Measurements from ENCODE around the gene CYB5D1.

The CYB5D1 gene

GRCh38 chr17:7833795-7834541 lies 23.8 kb upstream of the CYB5D1 start, which contains the start of gene KDM6B:
TSS of gene KDM6B (plus strand) at chr17:7834217. CDS start at chr17:7845555, 11,338 bp downstream.
- DNase-seq (ENCODE audit: low read depth in 2 of 2) = peak; percentile 76 to 83

GRCh38 chr17:7834542-7834956 lies 23.3 kb upstream of the CYB5D1 start:
- peak in 1 of 2 donors; percentile 18 for DNase-seq (ENCODE audit: low read depth in 2 of 2)

DNA sequence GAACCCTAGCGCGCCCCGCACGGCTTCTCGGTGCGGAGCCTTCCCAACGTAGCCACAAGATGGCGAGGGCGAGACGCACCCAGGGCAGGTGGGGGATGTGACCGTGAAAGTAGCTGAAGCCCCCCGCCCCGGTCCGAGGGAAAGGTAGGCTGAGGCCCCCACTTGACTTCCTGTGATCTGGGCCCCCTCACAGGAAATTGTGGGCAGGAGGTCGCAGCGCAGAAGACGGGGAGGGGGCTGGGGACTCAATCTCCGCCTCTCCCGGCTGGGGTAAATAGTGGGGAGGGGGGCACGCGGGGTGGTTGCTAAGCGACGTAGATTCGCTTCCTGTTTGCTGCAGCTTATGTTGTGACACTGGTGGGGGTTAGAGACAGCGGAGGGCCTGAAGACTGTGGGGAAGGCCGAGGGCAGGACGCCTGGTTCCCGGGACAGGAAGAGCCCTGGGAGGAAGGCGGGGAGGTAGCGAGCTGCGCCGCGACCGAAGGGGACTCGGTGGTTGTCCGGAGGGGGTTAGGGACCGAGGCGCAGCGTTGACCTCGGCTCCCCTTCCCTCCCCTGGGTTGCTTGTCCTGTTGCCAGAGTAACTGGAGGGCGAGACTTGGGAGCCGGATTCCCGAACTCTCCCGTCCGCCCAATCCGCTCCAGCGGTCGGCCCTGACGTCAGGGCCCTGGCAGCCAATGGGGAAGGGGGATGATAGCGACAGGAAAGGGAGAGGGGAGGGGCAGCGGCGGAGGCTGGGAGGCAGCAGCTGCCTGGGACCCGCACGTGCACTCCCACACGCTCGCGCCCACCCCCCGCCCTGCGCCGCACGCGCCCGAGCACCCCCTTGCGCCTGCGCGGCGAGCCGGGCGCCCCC lies 22.6 kb upstream of the CYB5D1 start:
- peak; percentile 76 to 89 for DNase-seq (ENCODE audit: low read depth in 2 of 2)

DNA sequence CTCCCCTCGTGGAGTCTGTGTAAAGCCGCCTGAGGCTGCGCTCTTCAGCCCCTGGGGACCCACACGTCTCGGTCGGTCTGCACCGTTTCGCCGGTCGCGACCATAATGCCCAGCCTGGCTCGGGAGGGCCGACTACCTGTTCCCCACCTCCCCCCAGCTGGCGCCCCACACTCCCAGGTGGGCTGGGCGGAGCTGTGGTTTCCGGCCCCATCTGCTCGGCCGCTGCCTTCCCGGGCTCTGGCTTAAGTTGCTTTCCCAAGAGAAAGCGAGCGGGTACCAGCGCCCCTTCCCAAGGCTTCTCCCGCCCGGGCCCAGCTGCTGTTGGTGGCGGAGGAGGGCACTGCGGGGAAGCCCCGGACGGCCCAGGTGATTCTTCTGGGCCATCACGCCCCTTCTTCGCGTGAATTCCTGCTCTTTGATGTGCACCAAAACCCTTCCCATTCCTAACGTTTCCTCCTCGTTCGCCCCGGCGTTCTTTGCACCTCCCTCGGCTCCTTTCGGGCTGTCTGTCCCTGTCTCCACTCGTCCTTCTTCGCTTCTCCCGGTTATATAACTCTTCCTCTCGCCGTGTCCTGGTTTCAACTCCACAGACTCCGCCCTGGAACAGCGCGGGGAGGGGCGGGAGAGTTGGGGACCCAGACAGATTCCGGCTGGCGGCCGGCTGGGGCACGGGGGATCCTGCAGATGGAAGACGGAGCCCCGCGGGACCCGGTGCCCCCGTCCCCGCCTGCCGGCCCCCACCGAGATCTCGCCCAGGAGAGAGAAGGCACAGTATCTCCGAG lies 21.8 kb upstream of the CYB5D1 start:
- no peak for DNase-seq (ENCODE audit: low read depth in 2 of 2)

DNA sequence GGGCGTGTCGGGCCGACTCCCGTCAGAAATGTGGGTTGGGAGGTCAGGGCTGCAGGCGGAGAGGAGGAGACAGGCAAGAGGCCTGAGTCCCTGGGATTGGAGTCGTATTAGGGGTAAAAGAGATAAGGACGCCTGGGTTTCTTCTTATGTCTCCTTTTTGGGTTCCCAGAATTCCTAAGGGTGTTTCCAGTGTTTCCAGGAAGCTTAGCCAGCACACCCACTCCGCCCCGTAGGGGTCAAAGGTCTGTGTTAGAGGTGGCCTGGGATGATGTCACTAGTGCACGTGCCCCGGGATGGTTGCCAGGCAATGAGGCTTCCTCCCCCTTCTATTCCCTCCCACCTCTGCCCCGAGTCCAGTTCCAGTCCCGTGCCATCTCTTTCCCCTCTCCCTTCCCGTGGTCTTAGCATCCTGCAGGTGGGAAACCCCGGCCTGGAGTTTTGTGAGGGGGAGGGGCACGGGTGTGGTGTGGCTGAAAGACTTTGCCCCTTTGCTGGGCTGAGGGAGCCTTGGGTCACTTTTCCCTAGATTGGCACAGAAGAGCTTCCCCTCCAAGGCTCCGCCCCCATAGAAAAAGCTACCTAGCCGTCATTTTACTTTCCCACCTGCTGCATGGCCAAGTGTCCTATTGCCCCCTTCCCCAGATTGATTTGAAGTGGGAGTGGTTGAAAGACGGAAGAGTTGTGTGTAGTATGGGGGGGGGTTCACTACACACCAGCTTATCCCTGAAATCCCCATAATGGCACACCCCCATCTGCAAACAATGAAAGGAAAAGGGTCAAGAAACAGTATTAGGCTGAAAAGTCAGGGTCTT lies 21.0 kb upstream of the CYB5D1 start:
- peak; percentile 66 to 67 for DNase-seq (ENCODE audit: low read depth in 2 of 2)

- no peak for DNase-seq (ENCODE audit: low read depth in 2 of 2)
Observed at GRCh38 chr17:7837408-7838088, 20.3 kb upstream of the CYB5D1 start.

DNA sequence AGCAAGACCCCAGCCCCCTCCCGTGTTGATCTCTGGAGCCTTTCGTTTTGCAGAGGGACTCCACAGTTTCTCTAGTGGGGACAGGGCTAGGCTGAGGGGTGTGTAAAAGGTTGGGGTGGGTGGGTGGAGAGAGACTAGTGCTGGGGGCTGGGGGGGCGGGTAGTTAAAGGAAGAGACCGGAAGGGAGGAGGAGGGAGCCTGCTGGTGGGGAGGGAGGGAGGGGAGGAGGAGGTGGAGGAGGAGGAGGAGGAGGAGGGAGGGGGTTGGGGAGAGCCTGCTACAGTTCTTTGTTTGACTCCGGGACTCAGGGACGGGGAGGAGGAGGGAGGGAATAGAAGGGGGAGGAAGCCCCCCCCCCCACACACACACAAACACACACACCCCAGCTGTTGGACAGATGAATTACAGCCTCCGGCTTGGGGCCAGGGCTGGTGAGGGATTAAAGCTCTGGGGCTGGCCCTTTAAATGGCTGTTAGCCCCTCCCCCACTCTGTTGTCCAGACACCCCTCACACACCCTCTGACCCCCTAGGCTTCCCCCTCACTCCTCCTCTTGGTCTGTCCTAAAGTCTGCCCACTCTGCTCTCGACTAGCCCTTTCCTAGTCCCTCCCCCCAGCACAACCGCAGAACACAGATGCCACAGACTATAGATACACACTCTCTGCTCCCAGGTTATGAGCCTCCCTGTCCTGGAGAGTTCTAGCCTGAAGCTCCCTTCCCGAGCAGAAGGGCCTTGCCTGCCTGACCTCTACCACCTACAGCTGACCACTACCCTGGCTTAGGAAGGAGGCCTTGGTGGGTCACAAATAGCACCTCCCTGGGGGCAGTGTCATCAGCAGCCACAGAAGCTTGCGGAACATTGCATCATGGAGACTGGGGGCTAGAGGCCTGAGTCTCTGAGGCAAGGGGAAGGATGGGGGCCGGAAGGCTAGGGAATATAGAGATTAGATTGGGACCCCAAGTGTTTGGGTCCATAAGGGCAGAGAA lies 19.4 kb upstream of the CYB5D1 start:
- DNase-seq (ENCODE audit: low read depth in 2 of 2) = no peak

DNA sequence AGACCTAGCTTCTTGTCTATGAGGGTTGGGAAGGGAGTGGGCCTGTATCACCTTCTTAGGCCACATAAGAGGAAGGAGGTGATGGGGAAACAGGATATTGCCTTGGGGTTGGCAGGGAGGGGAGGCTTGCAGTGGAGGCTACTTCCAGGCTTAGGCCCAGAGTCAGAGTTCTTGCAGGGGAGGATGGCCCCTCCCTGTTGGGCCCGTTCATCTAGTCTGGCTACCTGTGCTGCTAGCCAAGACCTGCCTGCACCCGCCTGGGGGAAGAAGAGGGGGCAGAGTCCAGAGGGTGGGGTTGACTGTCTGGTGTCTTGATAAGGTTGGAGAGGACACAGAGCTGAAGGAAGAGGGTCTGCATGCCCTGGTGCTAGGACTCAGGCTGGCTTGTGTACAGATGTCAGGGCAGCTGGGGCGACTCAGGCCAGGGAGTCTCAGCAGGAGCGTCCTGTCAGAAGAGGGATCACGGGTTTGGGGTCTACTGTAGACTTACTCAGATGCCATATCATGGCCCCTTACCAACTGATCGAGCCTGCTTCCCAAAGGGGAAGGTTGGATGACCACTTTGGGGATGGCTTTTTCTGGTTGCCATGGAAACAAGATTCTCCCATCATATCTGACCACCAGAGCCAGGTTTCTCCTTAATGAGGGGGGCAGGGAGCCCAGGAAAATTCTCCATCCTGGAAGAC lies 18.5 kb upstream of the CYB5D1 start:
- no peak for DNase-seq (ENCODE audit: low read depth in 2 of 2)

DNA sequence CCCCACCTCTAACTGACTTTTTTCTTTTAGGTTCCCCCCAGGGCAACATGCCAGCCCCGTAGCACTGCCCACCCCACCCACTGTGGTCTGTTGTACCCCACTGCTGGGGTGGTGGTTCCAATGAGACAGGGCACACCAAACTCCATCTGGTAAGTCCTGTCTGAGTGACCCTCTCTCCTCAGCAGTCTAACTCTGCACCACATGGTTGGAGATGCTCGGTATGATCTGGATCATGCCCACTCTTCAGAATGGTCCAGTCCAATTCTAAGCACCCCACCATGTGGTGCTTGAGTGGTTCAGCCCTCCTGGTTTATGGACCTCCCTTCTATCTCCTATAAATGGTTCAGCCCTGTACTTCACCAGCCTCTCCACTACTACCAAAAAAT lies 17.9 kb upstream of the CYB5D1 start:
- no peak for DNase-seq (ENCODE audit: low read depth in 2 of 2)

- no peak for DNase-seq (ENCODE audit: low read depth in 2 of 2)
Observed at GRCh38 chr17:7840441-7840840, 17.4 kb upstream of the CYB5D1 start.

DNA sequence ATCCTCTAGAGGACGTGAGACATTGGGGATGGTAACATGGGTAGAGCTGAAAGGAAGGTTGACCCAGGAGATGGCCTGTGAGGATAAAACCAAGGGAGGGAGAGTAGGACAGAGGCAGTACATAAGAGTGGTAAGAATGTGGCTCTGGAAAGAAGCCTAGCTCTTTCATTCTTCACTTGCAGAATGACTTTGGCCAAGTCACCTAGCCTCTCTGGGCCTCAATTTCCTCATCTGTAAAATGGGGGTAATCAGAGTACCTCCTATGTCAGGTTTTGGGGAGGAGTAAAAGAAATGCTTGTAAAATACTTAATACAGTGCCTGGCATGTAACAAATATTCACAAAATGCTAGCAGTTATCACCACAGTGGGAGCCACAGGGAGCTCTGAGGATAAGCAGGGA lies 16.9 kb upstream of the CYB5D1 start:
- DNase-seq (ENCODE audit: low read depth in 2 of 2) = no peak

GRCh38 chr17:7841396-7841914 lies 16.3 kb upstream of the CYB5D1 start:
- peak; percentile 84 to 92 for DNase-seq (ENCODE audit: low read depth in 2 of 2)

- peak; percentile 79 to 81 for DNase-seq (ENCODE audit: low read depth in 2 of 2)
Observed at GRCh38 chr17:7841915-7842379, 15.9 kb upstream of the CYB5D1 start.

DNA sequence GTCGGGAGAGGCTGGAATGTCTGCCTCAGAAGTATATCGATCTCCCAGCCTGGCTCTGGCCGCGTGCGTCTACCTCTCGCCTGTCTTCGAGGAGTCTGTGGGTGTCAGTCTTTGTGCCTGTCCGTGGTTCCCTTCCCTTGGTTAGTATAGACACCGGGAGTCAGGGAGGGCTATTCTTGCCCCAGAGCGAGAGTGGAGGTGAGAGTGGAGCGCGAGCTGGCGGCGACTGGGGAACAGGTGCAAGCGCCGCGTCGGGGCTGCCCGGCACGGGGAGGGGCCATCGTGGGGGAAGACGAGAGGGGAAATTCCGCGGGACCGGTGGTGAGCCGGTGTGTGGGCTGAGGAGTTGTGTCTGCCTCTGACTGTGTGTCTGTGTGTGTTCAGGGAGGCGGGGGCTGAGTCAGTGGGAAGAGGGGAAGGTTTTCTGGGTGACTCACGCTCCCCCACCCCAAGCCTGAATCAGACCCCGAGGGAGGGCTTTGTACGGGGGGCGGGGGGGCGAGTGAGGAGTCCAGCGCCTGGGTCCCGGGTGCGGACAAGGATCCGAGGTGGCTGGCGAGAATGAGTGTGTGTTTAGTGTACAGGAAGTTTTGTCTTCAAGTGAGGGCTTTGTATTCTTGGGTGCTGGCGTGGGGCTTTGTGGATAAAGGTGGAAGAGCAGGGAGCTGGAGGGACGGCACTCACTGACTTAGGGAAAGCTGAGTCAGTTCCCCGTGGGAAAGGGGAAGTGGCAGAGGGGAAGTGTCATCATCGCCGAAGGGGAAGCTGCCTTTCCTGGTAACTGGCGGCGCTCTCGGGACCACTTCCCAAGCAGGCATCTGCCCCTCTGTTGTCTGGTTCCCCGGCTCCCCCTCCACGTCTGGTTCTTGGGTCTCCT lies 15.2 kb upstream of the CYB5D1 start:
- DNase-seq (ENCODE audit: low read depth in 2 of 2) = peak; percentile 88 to 95

- DNase-seq (ENCODE audit: low read depth in 2 of 2) = peak in 1 of 2 donors; percentile 33
Observed at GRCh38 chr17:7843257-7843535, 14.6 kb upstream of the CYB5D1 start.

- peak; percentile 83 to 86 for DNase-seq (ENCODE audit: low read depth in 2 of 2)
Observed at GRCh38 chr17:7843536-7844291, 14.1 kb upstream of the CYB5D1 start.
